SU-DHL-6 (cell line): ENCODE measurements around the gene TAT.

ENCODE experiments used
- H2AFZ ChIP-seq: fragments of 200-600 bp; sonication (generic); 2 replicates; pipeline ENCODE4 v1.6.1; 2014; ENCODE audit warnings: low read depth, mild to moderate bottlenecking, moderate library complexity, mixed read lengths, antibody characterized with exemption, low read length; ENCODE audit not compliant: severe bottlenecking
- H3F3A ChIP-seq: fragments of 200-600 bp; shearing (Covaris generic); 2 replicates; pipeline ENCODE4 v1.6.0; 2016; ENCODE audit warnings: antibody characterized with exemption, mild to moderate bottlenecking; ENCODE audit not compliant: insufficient read depth
- H3K27ac ChIP-seq: fragments of 200-600 bp; sonication (generic); 2 replicates; pipeline ENCODE4 v1.5.1; 2016; ENCODE audit warnings: low read depth, mild to moderate bottlenecking, low read length, moderate library complexity, mixed read lengths
- H3K27me3 ChIP-seq: fragments of 200-600 bp; sonication (generic), shearing (Covaris generic); 2 replicates; pipeline ENCODE4 v1.6.0; 2014; ENCODE audit warnings: mild to moderate bottlenecking, low read length
- H3K36me3 ChIP-seq: fragments of 200-600 bp; sonication (generic); 2 replicates; pipeline ENCODE4 v1.6.1; 2014; ENCODE audit warnings: mild to moderate bottlenecking, low read length, mixed read lengths
- H3K4me2 ChIP-seq: fragments of 300-600, 200-600 bp; shearing (Covaris generic), sonication (generic); 2 replicates; pipeline ENCODE4 v1.6.0; 2014; ENCODE audit warnings: low read length, low read depth, mild to moderate bottlenecking; ENCODE audit not compliant: poor library complexity, severe bottlenecking
- H3K4me3 ChIP-seq: fragments of 200-600 bp; sonication (generic); 2 replicates; pipeline ENCODE4 v1.5.1; 2014; ENCODE audit warnings: antibody characterized with exemption, low read length, mild to moderate bottlenecking, mixed read lengths; ENCODE audit not compliant: insufficient read depth, poor library complexity, severe bottlenecking
- H3K79me2 ChIP-seq: fragments of 200-600 bp; sonication (generic); 2 replicates; pipeline ENCODE4 v1.6.1; 2014; ENCODE audit warnings: mild to moderate bottlenecking, low read length, moderate library complexity; ENCODE audit not compliant: insufficient read depth
- H3K9ac ChIP-seq: fragments of 200-600 bp; sonication (generic); 2 replicates; pipeline ENCODE4 v1.7.0; 2014; ENCODE audit warnings: mild to moderate bottlenecking, low read length
- H3K9me2 ChIP-seq: fragments of 200-600 bp; sonication (generic); replicated peaks from 2 replicates; pipeline ENCODE4 v1.6.1; 2014; ENCODE audit warnings: low read length; ENCODE audit not compliant: insufficient read depth
- H3K9me3 ChIP-seq: fragments of 200-600 bp; sonication (generic); 2 replicates; pipeline ENCODE4 v1.6.1; 2014; ENCODE audit warnings: low read length, mixed read lengths; ENCODE audit not compliant: insufficient read depth
- H4K20me1 ChIP-seq: fragments of 200-600 bp; sonication (generic); 2 replicates; pipeline ENCODE4 v1.6.1; 2014; ENCODE audit warnings: low read depth, mild to moderate bottlenecking, antibody characterized with exemption, low read length, moderate library complexity, mixed read lengths
- CTCF ChIP-seq: fragments of 200-600 bp; sonication (generic); IDR thresholded peaks from one replicate; pipeline ENCODE4 v1.5.1; 2017; ENCODE audit warnings: antibody characterized with exemption, mild to moderate bottlenecking, low read length, moderate library complexity; ENCODE audit not compliant: insufficient read depth, poor library complexity, severe bottlenecking
- EZH2phosphoT487 ChIP-seq: fragments of 200-600 bp; sonication (generic), shearing (Covaris generic); conservative IDR thresholded peaks from 2 replicates; pipeline ENCODE4 v1.6.1; 2018; ENCODE audit warnings: mild to moderate bottlenecking, antibody characterized with exemption, low read length, moderate library complexity, mixed read lengths

TAT gene

GRCh38 chr16:71555230-71555891, 21.5 kb downstream of the TAT start:
- Histone ChIP-seq H3K36me3 (no peaks in the 10 kb centered on the region), H3K4me2 (no peak overlapping the region), H4K20me1 (no peaks in the 10 kb centered on the region), H3K9ac (no peak overlapping the region), H3K4me3 (no peak overlapping the region), H3K27ac (no peak overlapping the region), H3K27me3 (no peaks in the 10 kb centered on the region), H3F3A (no peaks in the 10 kb centered on the region), H3K9me3 (no peaks in the 10 kb centered on the region; the same call in 1 of the 2 replicates), H3K79me2 (no peaks in the 10 kb centered on the region), H2AFZ (no peak overlapping the region), H3K9me2 (no peaks in the 10 kb centered on the region)
- TF ChIP-seq EZH2phosphoT487 (no peak), CTCF (no peak)

- Histone ChIP-seq H3K4me2 (no peak overlapping the region), H4K20me1 (no peaks in the 10 kb centered on the region), H3K27me3 (no peaks in the 10 kb centered on the region), H3F3A (no peaks in the 10 kb centered on the region), H3K9me3 (no peaks in the 10 kb centered on the region; the same call in 1 of the 2 replicates), H3K79me2 (no peaks in the 10 kb centered on the region), H2AFZ (no peak overlapping the region), H3K9me2 (no peaks in the 10 kb centered on the region), H3K4me3 (no peak overlapping the region), H3K36me3 (no peaks in the 10 kb centered on the region), H3K27ac (no peak overlapping the region), H3K9ac (no peak overlapping the region)
- TF ChIP-seq EZH2phosphoT487, result no peak
- no peak for TF ChIP-seq CTCF
Measured at GRCh38 chr16:71552698-71553503, 24.0 kb downstream of the TAT start.

- Histone ChIP-seq H3K4me3 (no peak overlapping the region), H3K9ac (no peak overlapping the region), H3F3A (no peaks in the 10 kb centered on the region), H3K9me2 (no peaks in the 10 kb centered on the region), H3K27ac (no peak overlapping the region), H3K9me3 (no peaks in the 10 kb centered on the region; the same call in 1 of the 2 replicates), H3K79me2 (no peaks in the 10 kb centered on the region), H4K20me1 (no peaks in the 10 kb centered on the region), H3K4me2 (no peak overlapping the region), H3K36me3 (no peaks in the 10 kb centered on the region), H2AFZ (no peak overlapping the region), H3K27me3 (no peaks in the 10 kb centered on the region)
- no peak for TF ChIP-seq CTCF
- TF ChIP-seq EZH2phosphoT487, result no peak
Measured at GRCh38 chr16:71547168-71547567, 29.7 kb downstream of the TAT start.
